HS-5 (cell line): ENCODE measurements around the gene JAZF1.

Experiments used
- DNase-seq: peaks from one replicate; pipeline ENCODE4 v3.0.0-alpha.2; 2012; ENCODE audit warnings: low read depth

Gene JAZF1

GRCh38 chr7:28180364-28181147, at the start of gene JAZF1:
JAZF1 (minus strand) TSS chr7:28180795.
- no peak for DNase-seq

- DNase-seq: no peak
Measured at GRCh38 chr7:28230261-28230660, 49.7 kb upstream of the JAZF1 start.

GRCh38 chr7:28228396-28228795, 47.8 kb upstream of the JAZF1 start:
- no peak for DNase-seq

GRCh38 chr7:28226003-28226402, 45.4 kb upstream of the JAZF1 start:
- DNase-seq: no peak

- DNase-seq: no peak
Measured at GRCh38 chr7:28225576-28225975, 45.0 kb upstream of the JAZF1 start.

GRCh38 chr7:28224675-28225074, 44.1 kb upstream of the JAZF1 start:
- DNase-seq: no peak

- no peak for DNase-seq
Measured at GRCh38 chr7:28224172-28224571, 43.6 kb upstream of the JAZF1 start.

GRCh38 chr7:28222636-28223035, 42.0 kb upstream of the JAZF1 start:
- no peak for DNase-seq

GRCh38 chr7:28219793-28220192, 39.2 kb upstream of the JAZF1 start:
- DNase-seq: no peak

GRCh38 chr7:28217143-28217542, 36.5 kb upstream of the JAZF1 start:
- DNase-seq: no peak

- DNase-seq: no peak
Measured at GRCh38 chr7:28211006-28211405, 30.4 kb upstream of the JAZF1 start.

GRCh38 chr7:28208506-28208905, 27.9 kb upstream of the JAZF1 start:
- DNase-seq: no peak

- DNase-seq: peak; percentile 11
Measured at GRCh38 chr7:28207486-28208158, 27.0 kb upstream of the JAZF1 start.

- no peak for DNase-seq
Measured at GRCh38 chr7:28205506-28205905, 24.9 kb upstream of the JAZF1 start.

GRCh38 chr7:28203508-28204240, 23.1 kb upstream of the JAZF1 start:
- peak; percentile 30 for DNase-seq

GRCh38 chr7:28202222-28202621, 21.6 kb upstream of the JAZF1 start:
- no peak for DNase-seq

- no peak for DNase-seq
Measured at GRCh38 chr7:28201131-28201530, 20.5 kb upstream of the JAZF1 start.

- no peak for DNase-seq
Measured at GRCh38 chr7:28200598-28200997, 20.0 kb upstream of the JAZF1 start.

GRCh38 chr7:28199021-28199510, 18.5 kb upstream of the JAZF1 start:
- DNase-seq: no peak

- DNase-seq: no peak
Measured at GRCh38 chr7:28195910-28196620, 15.5 kb upstream of the JAZF1 start.

GRCh38 chr7:28192786-28193585, 12.4 kb upstream of the JAZF1 start:
- DNase-seq: no peak
